Lower leg skin (tissue), 3 donors: ENCODE results near the gene MYCBP2.

Experiments used
- CTCF ChIP-seq, 3 donors: fragments of 450-650 bp; IDR thresholded peaks; one replicate each; pipeline ENCODE4 v1.5.1; 2016; ENCODE audit warnings: antibody characterized with exemption in 3 of 3, mild to moderate bottlenecking in 3 of 3, moderate library complexity in 2 of 3
- POLR2A ChIP-seq, 2 donors: fragments of 450-650 bp; IDR thresholded peaks; one replicate each; pipeline ENCODE4 v1.6.1; 2016 to 2017; ENCODE audit warnings: antibody characterized with exemption in 2 of 2, mild to moderate bottlenecking in 1 of 2, moderate library complexity in 1 of 2

- TF ChIP-seq POLR2A (IDR thresholded peaks at IDR 0.05) (no peak), CTCF (IDR thresholded peaks at IDR 0.05) (no peak)
Observed at GRCh38 chr13:77061362-77061761, 265.5 kb downstream of the MYCBP2 start.
